Esophagus (tissue), 2 donors: ENCODE results near the gene GRM4. TPM values are rescaled to one million over a fixed set of nuclear protein-coding genes. Genes with fewer than 3 reads are reported as not detected.

ENCODE experiments used
- H3K27ac ChIP-seq, 2 donors: one replicate each; pipeline ENCODE4 v1.5.1; 2013; ENCODE audit warnings: low read depth in 2 of 2, mild to moderate bottlenecking in 2 of 2, inconsistent platforms in 1 of 2, low read length in 1 of 2, moderate library complexity in 1 of 2
- H3K27me3 ChIP-seq, 2 donors: one replicate each; pipeline ENCODE4 v1.6.1; 2013; ENCODE audit warnings: low read length in 2 of 2, control low read depth in 1 of 2, mild to moderate bottlenecking in 1 of 2; ENCODE audit not compliant: insufficient read depth in 2 of 2, control insufficient read depth in 1 of 2
- H3K36me3 ChIP-seq, 2 donors: one replicate each; pipeline ENCODE4 v1.6.1; 2013; ENCODE audit warnings: low read length in 1 of 2; ENCODE audit not compliant: control insufficient read depth in 2 of 2, insufficient read depth in 2 of 2
- H3K4me1 ChIP-seq, 2 donors: one replicate each; pipeline ENCODE4 v1.6.1; 2013; ENCODE audit warnings: low read length in 1 of 2; ENCODE audit not compliant: control insufficient read depth in 2 of 2, insufficient read depth in 2 of 2
- H3K4me3 ChIP-seq, 2 donors: one replicate each; pipeline ENCODE4 v1.5.1; 2013; ENCODE audit warnings: low read length in 2 of 2, mild to moderate bottlenecking in 2 of 2, low read depth in 1 of 2, moderate library complexity in 1 of 2
- H3K9me3 ChIP-seq, 2 donors: one replicate each; pipeline ENCODE4 v1.6.1; 2013; ENCODE audit warnings: mild to moderate bottlenecking in 2 of 2, low read depth in 1 of 2, low read length in 1 of 2, moderate library complexity in 1 of 2; ENCODE audit not compliant: control insufficient read depth in 2 of 2, insufficient read depth in 1 of 2
- WGBS, 2 donors: extraction: QIAGEN DNeasy Blood & Tissue Kit; methylation state at CpG; one replicate each; pipeline ENCODE4 v1.1.7; 2013; 5-methylcytosine and 5-hydroxymethylcytosine counted together
- polyA plus RNA-seq, 2 donors: library from polyadenylated mRNA; stranded (reverse); fragments of 200-250 nt; gene quantifications; one replicate each; pipeline ENCODE4 v1.2.3, GENCODE V29; 2013
- donor health status: healthy with polysubstance abuse.
- donor health status: Bipolar disorder and iron deficiency.

The GRM4 gene
- polyA plus RNA-seq, 2 donors, result 0.01 TPM; not detected in 1

GRCh38 chr6:34158876-34159275 is 13.0 kb upstream of the GRM4 start:
- Histone ChIP-seq H3K4me3 (no peak overlapping the region), H3K27ac (no peak overlapping the region), H3K36me3 (no peaks in the 10 kb centered on the region), H3K27me3 (peaks cover 0 to 2% of the 10 kb centered on the region in 2 donors), H3K9me3 (peaks cover 0 to 2% of the 10 kb centered on the region in 2 donors), H3K4me1 (peaks cover 0 to 4% of the 10 kb centered on the region in 2 donors)
- 89 to 94% methylated on average over 3 of the region's 3 CpGs for WGBS, 2 donors

DNA sequence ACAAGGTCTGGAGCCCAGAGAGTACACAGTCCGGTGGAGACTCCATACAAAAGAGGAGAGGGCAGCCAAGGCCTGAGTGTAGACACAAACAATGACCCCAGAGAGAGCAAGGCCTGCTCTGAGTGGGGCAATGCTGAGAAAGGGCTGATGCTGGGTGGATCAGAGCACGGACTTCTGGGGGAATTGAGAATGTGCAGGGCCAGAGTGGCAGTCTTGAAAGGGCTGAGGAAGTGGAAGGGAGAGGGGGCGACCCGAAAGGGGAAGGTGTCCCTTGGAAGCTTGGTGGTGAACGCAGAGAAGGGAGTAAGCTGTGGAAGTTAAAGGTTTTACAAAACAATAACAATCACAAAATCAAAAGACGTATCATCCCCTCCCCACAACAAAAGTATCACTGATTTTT is 12.0 kb upstream of the GRM4 start:
- H3K27ac ChIP-seq, result no peak overlapping the region
- H3K36me3 ChIP-seq, result no peaks in the 10 kb centered on the region
- no peak overlapping the region for H3K4me3 ChIP-seq
- peaks cover 0 to 2% of the 10 kb centered on the region in 2 donors for H3K9me3 ChIP-seq
- 63 to 66% methylated on average over 6 of the region's 6 CpGs for WGBS, 2 donors
- H3K4me1 ChIP-seq, result peaks cover 0 to 4% of the 10 kb centered on the region in 2 donors
- peaks cover 0 to 2% of the 10 kb centered on the region in 2 donors for H3K27me3 ChIP-seq

- H3K27ac ChIP-seq, result no peak overlapping the region
- no peaks in the 10 kb centered on the region for H3K36me3 ChIP-seq
- peaks cover 0 to 4% of the 10 kb centered on the region in 2 donors for H3K4me1 ChIP-seq
- peaks cover 0 to 2% of the 10 kb centered on the region in 2 donors for H3K27me3 ChIP-seq
- H3K4me3 ChIP-seq, result no peak overlapping the region
- H3K9me3 ChIP-seq, result peaks cover 0 to 2% of the 10 kb centered on the region in 2 donors
- 67 to 72% methylated on average over 10 of the region's 10 CpGs for WGBS, 2 donors
Observed at GRCh38 chr6:34157236-34157830, 11.4 kb upstream of the GRM4 start.

GRCh38 chr6:34155471-34156300 is 9.8 kb upstream of the GRM4 start:
- 75 to 86% methylated on average over 24 of the region's 24 CpGs for WGBS, 2 donors
- no peak overlapping the region for H3K27ac ChIP-seq
- no peak overlapping the region for H3K4me3 ChIP-seq
- H3K9me3 ChIP-seq, result peaks cover 0 to 2% of the 10 kb centered on the region in 2 donors
- no peaks in the 10 kb centered on the region for H3K36me3 ChIP-seq
- peaks cover 0 to 2% of the 10 kb centered on the region in 2 donors for H3K27me3 ChIP-seq
- peaks cover 0 to 4% of the 10 kb centered on the region in 2 donors for H3K4me1 ChIP-seq

GRCh38 chr6:34154668-34155447 is 9.0 kb upstream of the GRM4 start:
- H3K4me1 ChIP-seq, result peaks cover 0 to 4% of the 10 kb centered on the region in 2 donors
- peaks cover 0 to 2% of the 10 kb centered on the region in 2 donors for H3K9me3 ChIP-seq
- 6 to 8% methylated on average over 60 to 61 of the region's 61 CpGs for WGBS, 2 donors
- no peak overlapping the region for H3K27ac ChIP-seq
- H3K36me3 ChIP-seq, result no peaks in the 10 kb centered on the region
- peaks cover 0 to 2% of the 10 kb centered on the region in 2 donors for H3K27me3 ChIP-seq
- H3K4me3 ChIP-seq, result peak overlapping the region in 1 of 2 donors; percentile 2

GRCh38 chr6:34152806-34153520 is 7.1 kb upstream of the GRM4 start:
- H3K4me1 ChIP-seq, result peaks cover 0 to 4% of the 10 kb centered on the region in 2 donors
- whole genome bisulfite sequencing, 2 donors, result 62 to 78% methylated on average over 8 to 10 of the region's 10 CpGs
- no peak overlapping the region for H3K27ac ChIP-seq
- no peak overlapping the region for H3K4me3 ChIP-seq
- no peaks in the 10 kb centered on the region for H3K36me3 ChIP-seq
- H3K27me3 ChIP-seq, result peaks cover 0 to 2% of the 10 kb centered on the region in 2 donors
- no peaks in the 10 kb centered on the region for H3K9me3 ChIP-seq

- H3K27me3 ChIP-seq, result peaks cover 0 to 2% of the 10 kb centered on the region in 2 donors
- WGBS, 2 donors, result 55 to 62% methylated on average over 9 of the region's 9 CpGs
Observed at GRCh38 chr6:34152042-34152524, 6.2 kb upstream of the GRM4 start.

DNA sequence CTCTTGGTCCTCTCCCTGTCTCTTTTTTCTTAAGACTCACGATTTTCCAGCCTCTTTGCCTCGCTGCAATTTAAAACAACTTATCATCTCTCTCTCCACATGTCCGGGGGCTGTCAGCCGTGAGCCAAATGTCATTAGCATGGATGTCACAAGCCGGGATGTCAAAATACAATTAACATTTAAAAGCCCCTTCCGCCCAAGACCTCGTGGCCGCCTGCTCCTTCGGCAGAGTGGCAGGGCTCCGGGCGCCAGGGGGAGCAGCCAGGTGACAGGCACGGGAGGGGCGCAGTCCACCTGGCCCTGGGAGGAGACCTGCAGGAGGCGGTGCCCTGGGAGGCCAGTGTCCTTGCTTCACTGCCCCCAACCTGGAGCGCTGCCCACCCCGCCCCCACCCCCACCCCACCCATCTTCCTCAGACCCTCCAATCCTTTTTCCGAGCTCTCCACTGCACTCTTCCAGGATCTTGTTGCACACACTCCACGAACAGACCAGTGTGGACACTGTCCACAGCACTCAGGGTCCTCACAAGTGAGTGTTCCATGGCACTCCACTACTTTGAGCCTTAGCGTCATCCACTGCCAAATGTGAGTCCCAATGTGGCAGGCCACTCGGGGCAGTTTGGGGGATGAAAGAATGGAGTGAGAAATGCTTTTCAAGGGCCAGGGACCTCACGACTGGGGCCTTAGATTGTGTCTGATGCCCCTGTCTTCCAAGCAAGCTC is 5.6 kb upstream of the GRM4 start:
- Histone ChIP-seq H3K4me1 (peaks cover 0 to 4% of the 10 kb centered on the region in 2 donors), H3K4me3 (no peak overlapping the region), H3K27me3 (peaks cover 0 to 2% of the 10 kb centered on the region in 2 donors), H3K27ac (no peak overlapping the region), H3K36me3 (no peaks in the 10 kb centered on the region), H3K9me3 (no peaks in the 10 kb centered on the region)
- WGBS, 2 donors, result 15 to 18% methylated on average over 19 to 21 of the region's 21 CpGs

More at GRCh38 chr6:34152042-34152524, 6.2 kb upstream of the GRM4 start:
- no peak overlapping the region for H3K4me3 ChIP-seq
- H3K27ac ChIP-seq, result no peak overlapping the region
- no peaks in the 10 kb centered on the region for H3K9me3 ChIP-seq
- H3K36me3 ChIP-seq, result no peaks in the 10 kb centered on the region
- peaks cover 0 to 4% of the 10 kb centered on the region in 2 donors for H3K4me1 ChIP-seq
